A549 treated with AZD2906 at 1 μM for 4 hours (cell line): Measurements from ENCODE around the gene JAZF1. TPM values are rescaled to one million over a fixed set of nuclear protein-coding genes. Genes with fewer than 3 reads are reported as not detected.

Experiments
- total RNA-seq: library from RNA; stranded (reverse); fragments of 200-300 nt; extraction: Qiagen RNA extraction; gene quantifications from 5 replicates; pipeline ENCODE4 v1.2.3, GENCODE V29; 2022

The JAZF1 gene
- 4.2 to 7.3 TPM (median 5.7 TPM) in 5 replicates for total RNA-seq

GRCh38 chr7:28180364-28181147 is at the start of gene JAZF1:
Gene JAZF1, minus strand, starts transcription at chr7:28180795.

Other genes starting within 250 kb of the JAZF1 start
- gene CREB5, start 231.7 kb upstream of the JAZF1 start, total RNA-seq = 2.9 to 5.0 TPM (median 4.1 TPM) in 5 replicates